HG03432 (cell line): ENCODE measurements around the gene EHD4.

ENCODE experiments used
- ATAC-seq: cut with Tn5 transposase; IDR thresholded peaks from one replicate; pipeline ENCODE4 v1.9.1; 2021; ENCODE audit warnings: mild to moderate bottlenecking, moderate library complexity; ENCODE audit not compliant: unreplicated experiment

EHD4 gene

GRCh38 chr15:41884458-41884857 is 87.9 kb downstream of the EHD4 start:
- ATAC-seq: no peak

GRCh38 chr15:41883484-41883825 is 88.9 kb downstream of the EHD4 start:
- no peak for ATAC-seq

DNA sequence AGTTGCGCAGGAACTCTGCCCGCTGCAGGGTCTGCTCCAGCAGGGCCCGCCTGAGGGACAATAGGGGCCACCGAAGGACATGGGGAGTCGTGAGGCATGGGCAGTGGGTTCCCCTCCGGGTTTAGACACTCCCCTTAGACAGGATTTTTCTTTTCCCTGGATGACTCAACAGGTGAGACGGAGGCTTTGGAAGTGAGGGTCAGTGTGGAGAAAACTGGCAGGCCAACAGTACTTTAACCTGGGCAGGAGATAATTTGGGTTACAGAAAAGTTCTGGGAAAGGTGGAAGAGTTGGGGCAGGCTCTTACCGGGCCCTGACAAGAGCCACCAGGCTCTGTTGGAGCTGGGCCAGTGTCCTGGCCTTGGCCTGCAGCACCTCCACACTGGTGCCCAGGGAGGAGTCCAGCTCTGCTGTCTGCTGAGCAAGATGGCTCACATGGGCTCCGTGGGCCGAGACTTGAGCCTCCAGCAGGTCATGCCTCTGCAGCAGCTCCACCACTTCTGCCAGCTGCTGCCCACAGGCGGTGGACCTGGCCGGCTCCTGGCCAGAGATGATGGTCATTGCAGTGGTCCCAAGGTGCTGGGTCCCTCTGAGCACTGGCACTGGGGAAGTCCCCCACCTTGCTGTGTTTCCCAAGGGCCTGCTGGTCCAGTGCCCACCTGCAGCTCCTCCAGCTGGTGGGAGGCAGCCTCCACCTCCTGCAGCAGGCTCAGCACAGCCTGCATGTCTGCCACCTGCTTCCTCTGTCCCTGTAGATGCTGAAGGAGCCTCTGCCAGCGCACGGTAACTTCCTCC is 89.5 kb downstream of the EHD4 start:
- ATAC-seq: no peak

- ATAC-seq: no peak
Measured at GRCh38 chr15:41881920-41882688, 90.3 kb downstream of the EHD4 start.

GRCh38 chr15:41881550-41881919 is 90.8 kb downstream of the EHD4 start:
- ATAC-seq: no peak

GRCh38 chr15:41881086-41881485 is 91.3 kb downstream of the EHD4 start:
- ATAC-seq: no peak

GRCh38 chr15:41880156-41880877 is 92.0 kb downstream of the EHD4 start:
- no peak for ATAC-seq

GRCh38 chr15:41879321-41879845 is 93.0 kb downstream of the EHD4 start:
- no peak for ATAC-seq

DNA sequence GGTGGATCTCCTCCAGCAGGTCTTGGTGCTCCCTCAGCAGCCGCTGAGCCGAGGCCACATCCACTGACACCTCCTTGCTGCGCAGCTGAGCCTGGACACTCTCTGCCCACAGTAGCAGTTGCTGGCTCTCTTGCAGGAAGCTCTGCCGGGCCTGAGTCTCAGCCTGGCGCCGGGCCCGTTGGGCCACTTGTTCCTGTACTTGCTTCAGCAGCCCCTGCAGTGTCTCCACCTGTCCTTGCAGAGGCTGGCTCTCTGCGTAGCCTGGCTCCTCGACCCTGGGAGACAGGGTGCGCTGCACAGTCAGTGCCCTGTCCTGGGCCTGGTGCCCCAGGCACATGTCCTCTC is 94.0 kb downstream of the EHD4 start:
- ATAC-seq: no peak

DNA sequence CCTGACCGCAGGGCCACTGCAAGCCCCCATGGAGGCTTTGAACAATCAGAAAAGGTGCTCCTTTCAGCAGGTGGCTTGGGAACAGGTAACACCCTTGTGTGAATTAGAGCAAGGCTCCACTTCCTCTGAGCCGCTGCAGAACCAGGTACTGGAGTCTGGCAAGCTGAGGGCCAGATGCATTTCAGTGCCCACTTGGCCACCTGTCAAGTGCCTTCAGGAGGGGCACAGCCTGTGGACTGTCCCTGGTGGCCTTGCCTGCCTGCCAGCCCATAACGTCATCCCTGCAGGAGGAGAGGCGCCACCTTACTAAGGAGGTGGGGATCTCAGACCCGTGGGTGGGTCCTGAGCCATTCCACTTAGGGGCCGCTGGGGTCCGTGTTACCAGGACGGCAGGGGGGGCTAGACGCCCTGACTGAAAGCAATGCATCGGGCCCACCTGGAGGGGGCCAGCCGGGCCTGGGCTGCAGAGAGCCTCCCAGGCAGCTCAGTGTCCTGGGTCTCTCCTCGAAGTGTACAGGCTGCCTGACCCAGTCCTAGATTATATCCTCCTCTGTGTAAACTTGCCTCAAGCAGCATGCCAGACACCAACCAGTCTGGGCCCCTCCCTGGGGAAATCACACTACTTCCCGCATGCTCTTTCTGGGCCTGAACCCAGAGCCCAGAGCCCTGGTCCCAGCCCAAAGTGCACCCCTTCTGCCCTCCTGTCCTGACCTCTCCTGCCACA is 94.6 kb downstream of the EHD4 start:
- ATAC-seq: no peak

GRCh38 chr15:41876689-41877088 is 95.7 kb downstream of the EHD4 start:
- no peak for ATAC-seq

DNA sequence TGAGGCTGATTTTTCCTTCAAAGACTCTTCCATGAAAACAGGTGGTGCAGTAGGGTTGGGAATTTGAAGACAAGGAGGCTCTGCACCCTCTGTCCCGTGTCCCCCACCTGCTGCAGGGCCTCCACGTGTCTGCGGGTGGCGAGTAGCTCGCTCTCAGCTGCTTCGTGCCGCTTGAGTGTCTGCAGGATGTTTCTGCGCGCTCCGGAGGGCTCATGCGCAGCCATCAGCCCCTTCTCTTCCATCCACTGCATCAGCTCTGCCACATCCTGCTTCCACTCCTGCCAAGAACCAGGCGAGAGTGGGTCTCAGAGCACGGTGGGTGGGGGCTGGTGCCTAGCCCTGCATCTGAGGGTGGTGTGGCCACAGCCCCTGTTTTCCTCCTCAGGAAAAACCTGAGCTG is 96.3 kb downstream of the EHD4 start:
- ATAC-seq: no peak

DNA sequence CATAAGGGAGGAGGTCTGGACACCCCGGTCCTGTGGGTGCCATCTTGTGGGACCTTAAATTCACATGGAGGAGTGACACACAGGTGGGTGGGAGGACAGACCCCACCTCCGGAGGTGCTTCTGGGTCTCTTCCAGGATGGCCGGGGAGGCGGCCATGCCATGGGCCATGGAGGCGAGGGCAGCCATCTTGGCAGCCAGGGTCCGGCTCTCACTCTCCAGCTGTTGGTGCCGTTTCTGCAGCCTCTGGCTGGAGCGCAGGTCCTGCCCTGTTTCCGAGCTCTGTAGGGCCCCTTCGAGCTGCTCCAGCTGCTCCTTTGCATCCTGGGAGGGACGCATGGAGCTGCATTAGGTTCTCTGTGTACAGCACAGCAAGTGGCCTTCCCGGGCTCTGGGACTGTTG is 97.6 kb downstream of the EHD4 start:
- no peak for ATAC-seq

GRCh38 chr15:41873711-41874110 is 98.6 kb downstream of the EHD4 start:
- ATAC-seq: no peak

- ATAC-seq: no peak
Measured at GRCh38 chr15:41872166-41872747, 100.1 kb downstream of the EHD4 start.

DNA sequence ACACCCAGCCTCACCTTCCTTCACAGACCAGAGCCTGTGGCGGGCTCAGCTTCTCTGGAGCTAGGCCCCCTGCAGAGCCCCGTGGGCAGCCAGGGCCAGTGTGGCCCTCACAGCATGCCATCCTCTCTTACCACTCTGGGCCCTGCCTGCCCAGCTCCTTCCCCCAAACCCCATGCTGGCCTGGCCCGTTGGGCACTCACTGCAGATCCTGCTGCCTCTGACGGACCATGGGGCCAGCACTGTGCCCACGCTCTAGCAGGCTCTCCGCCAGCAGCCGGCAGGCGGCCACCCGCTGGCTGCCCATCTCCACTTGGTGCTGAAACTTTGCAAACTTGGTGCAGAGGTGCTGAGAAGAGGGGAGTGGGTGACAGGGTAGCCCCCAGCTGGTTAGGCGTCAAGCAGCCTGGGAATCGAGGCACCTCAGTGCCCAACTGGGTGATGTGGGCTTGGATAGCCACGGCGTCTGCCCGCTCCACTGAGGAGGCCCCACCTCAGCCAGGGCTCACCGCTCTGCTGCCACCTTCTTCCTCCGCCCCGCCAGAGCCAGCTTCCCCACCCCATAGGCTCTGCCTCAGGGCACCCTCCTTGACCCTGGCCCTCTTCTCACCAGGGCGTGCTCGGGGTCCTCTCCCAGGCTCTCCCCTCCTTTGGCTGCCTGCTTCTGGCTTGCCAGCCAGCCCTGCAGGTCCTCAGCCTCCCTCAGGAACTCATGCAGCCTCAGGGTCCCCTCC is 101.0 kb downstream of the EHD4 start:
- no peak for ATAC-seq

DNA sequence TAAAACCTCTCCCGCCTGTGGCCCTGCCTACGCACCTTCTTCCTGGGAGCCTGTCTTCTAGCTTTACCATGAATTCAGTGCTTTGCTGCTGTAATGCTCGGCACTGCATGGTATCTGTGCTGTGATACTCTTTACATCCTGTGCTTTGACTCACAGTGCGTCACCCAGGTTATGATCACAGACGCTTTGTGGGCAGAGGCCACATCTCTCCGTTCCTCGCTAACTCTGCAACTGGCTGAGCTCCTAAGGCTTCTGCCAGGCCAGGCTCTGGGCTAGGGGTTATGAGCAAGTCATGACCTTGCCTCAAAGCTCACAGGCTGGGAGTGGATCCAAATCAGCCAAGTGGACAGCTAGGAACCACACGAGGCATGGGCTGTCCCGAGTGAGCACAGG is 101.7 kb downstream of the EHD4 start:
- ATAC-seq: no peak

- no peak for ATAC-seq
Measured at GRCh38 chr15:41869770-41870688, 102.3 kb downstream of the EHD4 start.

DNA sequence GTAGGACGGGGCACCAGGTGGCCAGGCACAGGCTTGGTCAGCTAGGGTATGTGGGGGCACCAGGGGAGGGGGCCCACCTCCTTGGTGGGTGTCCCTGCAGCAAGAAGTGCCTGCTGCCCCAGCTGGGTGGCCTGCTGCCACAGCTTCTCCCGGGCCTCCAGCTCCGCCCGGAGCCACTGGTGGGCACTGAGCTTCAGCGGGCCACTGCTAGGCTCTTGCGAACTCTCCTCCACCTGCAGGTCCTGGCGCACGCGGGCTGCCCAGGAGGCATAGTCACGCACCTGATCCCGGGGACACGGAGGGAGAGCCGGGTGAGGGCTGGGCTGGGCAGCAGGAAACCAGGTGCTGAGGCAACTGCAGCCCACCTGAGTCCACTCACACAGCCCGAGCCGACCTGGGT is 104.0 kb downstream of the EHD4 start:
- no peak for ATAC-seq
